Natural killer cell (primary cell): ENCODE results near the gene JADE2. TPM values are rescaled to one million over a fixed set of nuclear protein-coding genes. Genes with fewer than 3 reads are reported as not detected.
A peak's percentile ranks its signal among the peaks of the same experiment; 100 is the strongest.
"Not testable (repeated sequence)": the region's sequence is repeated elsewhere in the genome, so short reads cannot be mapped to it uniquely, and the experiment has no call there.

ENCODE experiments used
- ATAC-seq, 3 donors: fragments of 150-1000 bp in 2 of 3; fragments of 200-7000 bp in 1 of 3; cut with Tn5 transposase; 1 replicate in 1 of 3; 2 replicates in 2 of 3; pipeline ENCODE4 v1.10.0; 2021; ENCODE audit warnings: mild to moderate bottlenecking in 2 of 3, moderate library complexity in 2 of 3
- DNase-seq, 2 donors: peaks; one replicate each; pipeline versions ENCODE4 v3.0.0 to v3.0.0-alpha.2; 2013 to 2021; ENCODE audit warnings: mixed read lengths in 1 of 2
- H3K27ac ChIP-seq: one replicate; pipeline ENCODE4 v1.5.1; 2013; ENCODE audit warnings: mild to moderate bottlenecking, low read length
- H3K27me3 ChIP-seq: one replicate; pipeline ENCODE4 v1.6.1; 2013; ENCODE audit warnings: low read length; ENCODE audit not compliant: control insufficient read depth, insufficient read depth
- H3K36me3 ChIP-seq: one replicate; pipeline ENCODE4 v1.6.1; 2013; ENCODE audit warnings: low read length; ENCODE audit not compliant: control insufficient read depth, insufficient read depth
- H3K4me1 ChIP-seq: one replicate; pipeline ENCODE4 v1.6.1; 2013; ENCODE audit warnings: low read length; ENCODE audit not compliant: control insufficient read depth, insufficient read depth
- H3K4me3 ChIP-seq: one replicate; pipeline ENCODE4 v1.5.1; 2013; ENCODE audit warnings: low read length
- H3K9me3 ChIP-seq: one replicate; pipeline ENCODE4 v1.6.1; 2013; ENCODE audit warnings: low read length; ENCODE audit not compliant: control insufficient read depth, insufficient read depth
- H3K27ac Mint-ChIP-seq, 2 donors: one replicate each; pipeline ENCODE4 v1.8.0; 2022; ENCODE audit warnings: mild to moderate bottlenecking in 2 of 2, mixed read lengths in 2 of 2, moderate library complexity in 1 of 2
- H3K27me3 Mint-ChIP-seq, 2 donors: one replicate each; pipeline ENCODE4 v1.8.0; 2022; ENCODE audit warnings: low read depth in 2 of 2, mixed read lengths in 2 of 2
- H3K36me3 Mint-ChIP-seq: one replicate; pipeline ENCODE4 v1.8.0; 2022; ENCODE audit warnings: mixed read lengths
- H3K4me1 Mint-ChIP-seq, 2 donors: one replicate each; pipeline ENCODE4 v1.8.0; 2022; ENCODE audit warnings: mixed read lengths in 2 of 2
- H3K4me3 Mint-ChIP-seq: one replicate; pipeline ENCODE4 v1.8.0; 2022; ENCODE audit warnings: mild to moderate bottlenecking, moderate library complexity, mixed read lengths
- H3K9me3 Mint-ChIP-seq, 2 donors: one replicate each; pipeline ENCODE4 v1.8.0; 2022; ENCODE audit warnings: mixed read lengths in 2 of 2
- WGBS: methylation state at CpG from one replicate; pipeline ENCODE4 v1.1.7; 2013; ENCODE audit warnings: missing lambda C conversion rate; ENCODE audit not compliant: insufficient coverage; 5-methylcytosine and 5-hydroxymethylcytosine counted together
- intact Hi-C: fragments of 100-400 bp; cut with micrococcal nuclease; formaldehyde crosslinking; loops from one replicate; pipeline ENCODE4 v1.14.2; 2022
- total RNA-seq, 4 donors: library from RNA; stranded (reverse); fragments of 120-200 nt in 1 of 4; gene quantifications; one replicate each; pipeline versions ENCODE4 v1.2.3 to v1.2.4, GENCODE V29; 2013 to 2022
- TF ChIP-seq, protein P1 (sequence below): fragments of 200-600 bp; IDR thresholded peaks from one replicate; pipeline ENCODE4 v1.8.0; 2022; ENCODE audit warnings: antibody characterized with exemption

The JADE2 gene
- total RNA-seq, 3 donors from 2014 or later (not counting 1 experiment from before 2014, with no cell fraction given), result 130 to 174 (median 173) TPM

DNA sequence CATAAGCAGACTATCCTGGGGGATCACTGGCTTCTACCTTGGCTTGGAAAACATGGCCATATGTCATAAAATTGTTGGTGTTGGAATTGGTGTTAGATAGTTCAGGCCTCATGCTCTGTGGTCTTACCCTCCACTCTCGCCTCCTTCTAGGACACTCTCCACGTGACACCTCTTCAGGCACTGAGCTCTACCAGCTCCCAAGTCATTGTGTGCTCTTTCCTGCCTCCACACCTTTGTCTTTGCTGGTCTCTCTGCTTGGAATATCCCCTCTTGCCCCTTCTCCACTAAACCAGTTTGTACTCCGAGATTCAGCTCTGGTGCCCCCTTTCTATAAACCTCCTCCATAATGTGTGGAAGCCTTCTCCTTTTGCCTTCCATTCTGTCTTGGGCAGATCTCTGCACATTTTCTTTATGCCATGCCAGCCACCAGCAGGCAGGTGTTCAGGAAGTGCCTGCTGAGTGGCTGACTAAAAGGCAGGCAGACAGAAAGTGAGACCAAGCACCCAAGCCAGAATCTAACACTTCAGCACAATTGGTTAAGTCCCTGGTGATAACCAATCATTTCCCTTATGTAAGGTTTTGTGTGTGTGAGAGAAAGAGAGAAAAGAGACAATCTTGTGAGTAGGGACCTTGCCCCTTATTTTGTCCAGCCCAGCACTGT lies 69.5 kb downstream of the JADE2 start:
- intact Hi-C loops, result no loop called here
- H3K36me3 ChIP-seq, result no peaks in the 10 kb centered on the region
- DNase-seq (no peak), ATAC-seq (peak in 2 of 3 donors; percentile 29 to 36)
- peaks cover 0 to 6% of the 10 kb centered on the region in 2 donors for H3K4me1 Mint-ChIP-seq
- H3K27ac Mint-ChIP-seq, result no peak overlapping the region
- H3K27ac ChIP-seq, result no peak overlapping the region
- H3K36me3 Mint-ChIP-seq, result no peaks in the 10 kb centered on the region
- H3K27me3 Mint-ChIP-seq, result peaks cover 0 to 4% of the 10 kb centered on the region in 2 donors
- no peaks in the 10 kb centered on the region for H3K4me1 ChIP-seq
- WGBS, result 85% methylated on average over 3 of the region's 3 CpGs
- H3K4me3 ChIP-seq, result no peak overlapping the region
- H3K27me3 ChIP-seq, result no peaks in the 10 kb centered on the region
- no peak overlapping the region for H3K4me3 Mint-ChIP-seq
- no peaks in the 10 kb centered on the region for H3K9me3 Mint-ChIP-seq
- no peaks in the 10 kb centered on the region for H3K9me3 ChIP-seq
- TF ChIP-seq, protein P1, sequence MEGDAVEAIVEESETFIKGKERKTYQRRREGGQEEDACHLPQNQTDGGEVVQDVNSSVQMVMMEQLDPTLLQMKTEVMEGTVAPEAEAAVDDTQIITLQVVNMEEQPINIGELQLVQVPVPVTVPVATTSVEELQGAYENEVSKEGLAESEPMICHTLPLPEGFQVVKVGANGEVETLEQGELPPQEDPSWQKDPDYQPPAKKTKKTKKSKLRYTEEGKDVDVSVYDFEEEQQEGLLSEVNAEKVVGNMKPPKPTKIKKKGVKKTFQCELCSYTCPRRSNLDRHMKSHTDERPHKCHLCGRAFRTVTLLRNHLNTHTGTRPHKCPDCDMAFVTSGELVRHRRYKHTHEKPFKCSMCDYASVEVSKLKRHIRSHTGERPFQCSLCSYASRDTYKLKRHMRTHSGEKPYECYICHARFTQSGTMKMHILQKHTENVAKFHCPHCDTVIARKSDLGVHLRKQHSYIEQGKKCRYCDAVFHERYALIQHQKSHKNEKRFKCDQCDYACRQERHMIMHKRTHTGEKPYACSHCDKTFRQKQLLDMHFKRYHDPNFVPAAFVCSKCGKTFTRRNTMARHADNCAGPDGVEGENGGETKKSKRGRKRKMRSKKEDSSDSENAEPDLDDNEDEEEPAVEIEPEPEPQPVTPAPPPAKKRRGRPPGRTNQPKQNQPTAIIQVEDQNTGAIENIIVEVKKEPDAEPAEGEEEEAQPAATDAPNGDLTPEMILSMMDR, result no peak

GRCh38 chr5:134595458-134595838 lies 70.0 kb downstream of the JADE2 start:
- Mint-ChIP-seq H3K4me1 (peaks cover 0 to 6% of the 10 kb centered on the region in 2 donors), H3K36me3 (no peaks in the 10 kb centered on the region), H3K4me3 (no peak overlapping the region), H3K27me3 (peaks cover 0 to 4% of the 10 kb centered on the region in 2 donors), H3K9me3 (no peaks in the 10 kb centered on the region), H3K27ac (no peak overlapping the region)
- WGBS, result 18% methylated on average over 3 of the region's 3 CpGs
- H3K27me3 ChIP-seq, result no peaks in the 10 kb centered on the region
- no peak overlapping the region for H3K4me3 ChIP-seq
- DNase-seq, result no peak
- H3K36me3 ChIP-seq, result no peaks in the 10 kb centered on the region
- H3K4me1 ChIP-seq, result no peaks in the 10 kb centered on the region
- H3K27ac ChIP-seq, result no peak overlapping the region
- intact Hi-C loops, result no loop called here
- TF ChIP-seq, protein P1, result no peak
- no peak for ATAC-seq
- H3K9me3 ChIP-seq, result no peaks in the 10 kb centered on the region

DNA sequence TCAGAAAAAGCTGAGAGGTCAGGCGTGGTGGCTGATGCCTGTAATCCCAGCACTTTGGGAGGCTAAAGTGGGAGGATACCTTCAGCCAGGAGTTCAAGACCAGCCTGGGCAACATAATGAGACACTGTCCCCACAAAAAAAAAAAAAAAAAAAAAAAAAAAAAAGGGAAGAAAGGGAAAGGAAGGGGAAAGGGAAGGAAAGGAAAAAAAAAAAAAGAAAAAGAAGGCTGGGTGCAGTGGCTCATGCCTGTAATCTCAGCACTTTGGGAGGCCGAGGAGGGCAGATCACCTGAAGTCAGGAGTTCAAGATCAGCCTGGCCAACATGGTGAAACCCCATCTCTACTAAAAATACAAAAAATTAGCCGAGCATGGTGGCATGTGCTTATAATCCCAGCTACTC lies 74.3 kb downstream of the JADE2 start:
- ATAC-seq, H3K27me3 Mint-ChIP-seq, intact Hi-C loops, DNase-seq, H3K4me1 Mint-ChIP-seq, H3K9me3 ChIP-seq, H3K9me3 Mint-ChIP-seq, H3K36me3 Mint-ChIP-seq, H3K27me3 ChIP-seq, H3K4me3 ChIP-seq, H3K27ac Mint-ChIP-seq, H3K36me3 ChIP-seq, H3K4me3 Mint-ChIP-seq, H3K4me1 ChIP-seq, H3K27ac ChIP-seq: not testable (repeated sequence)
- WGBS, result no CpG with 5 or more reads among the region's 3 CpGs

- Mint-ChIP-seq H3K27me3 (no peaks in the 10 kb centered on the region), H3K4me3 (no peak overlapping the region), H3K9me3 (no peaks in the 10 kb centered on the region), H3K36me3 (peaks cover 6% of the 10 kb centered on the region), H3K4me1 (no peaks in the 10 kb centered on the region), H3K27ac (no peak overlapping the region)
- intact Hi-C loops, result no loop called here
- Histone ChIP-seq H3K27ac (no peak overlapping the region), H3K27me3 (no peaks in the 10 kb centered on the region), H3K9me3 (no peaks in the 10 kb centered on the region), H3K4me3 (no peak overlapping the region), H3K36me3 (peaks cover 15% of the 10 kb centered on the region), H3K4me1 (no peaks in the 10 kb centered on the region)
- DNase-seq (no peak), ATAC-seq (no peak)
- 100% methylated on average over 1 of the region's 3 CpGs for WGBS
- TF ChIP-seq, protein P1, result no peak
Measured at GRCh38 chr5:134600600-134600999, 75.1 kb downstream of the JADE2 start.
